HepG2 (cell line): Measurements from ENCODE around the gene PTPRQ. TPM values are rescaled to one million over a fixed set of nuclear protein-coding genes. Genes with fewer than 3 reads are reported as not detected.
A peak's percentile ranks its signal among the peaks of the same experiment; 100 is the strongest.

Source experiments
- ATAC-seq: fragments of 200-7000 bp; cut with Tn5 transposase; 3 replicates; pipeline ENCODE4 v1.9.1; 2020; ENCODE audit warnings: mild to moderate bottlenecking, moderate library complexity
- BruUV-seq: library from RNA; stranded (reverse); fragments of 400-500 nt; replicated peaks from 2 replicates; lab custom pipeline; 2021; lab: Mats Ljungman, UMichigan
- CTCF ChIA-PET: fragments of 300-600 bp; formaldehyde crosslinking; extraction: SDS; loops from one replicate; lab custom pipeline; 2021; ENCODE audit warnings: low total read pairs, inconsistent platforms, low intra/inter-chr PET ratio; lab: Yijun Ruan, JAX
- POLR2A ChIA-PET: fragments of 350-600 bp; sonication (Branson Sonifier 250); formaldehyde crosslinking; loops from one replicate; lab custom pipeline; 2020; ENCODE audit warnings: antibody characterized with exemption, inconsistent platforms; lab: Yijun Ruan, JAX
- DNase-seq: peaks from one replicate; pipeline ENCODE4 v3.0.0-alpha.2; 2015; ENCODE audit warnings: low spot score
- FAIRE-seq: peaks from 3 replicates; lab custom pipeline; 2011; peaks lifted over from hg19 to GRCh38; lab: Jason Lieb, UNC
- H2AFZ ChIP-seq: one replicate; pipeline ENCODE4 v1.6.1; 2011; ENCODE audit warnings: low read length, inconsistent platforms
- H3K27ac ChIP-seq: fragments of 300-600 bp; 3 replicates; pipeline ENCODE4 v1.8.0; 2011; ENCODE audit warnings: mixed run types, mild to moderate bottlenecking, mixed read lengths, low read length, inconsistent platforms; ENCODE audit not compliant: insufficient read depth; ENCODE audit errors: extremely low read length
- H3K27me3 ChIP-seq, 2 experiments: fragments of 200-600 bp in 1 of 2; 2 replicates in 1 of 2; 3 replicates in 1 of 2; pipeline versions ENCODE4 v1.6.0 to v1.8.0; 2011; ENCODE audit warnings: low read length in 2 of 2, mild to moderate bottlenecking in 2 of 2, moderate library complexity in 2 of 2, inconsistent platforms in 1 of 2; ENCODE audit not compliant: insufficient read depth in 2 of 2, control insufficient read depth in 1 of 2
- H3K36me3 ChIP-seq, 2 experiments: fragments of 200-600 bp in 1 of 2; replicated peaks in 1 of 2; 2 replicates in 1 of 2; 3 replicates in 1 of 2; pipeline versions ENCODE4 v1.5.1 to v1.8.0; 2011; ENCODE audit warnings: low read length in 2 of 2, inconsistent platforms in 1 of 2; ENCODE audit not compliant: insufficient read depth in 2 of 2, control insufficient read depth in 1 of 2
- H3K4me1 ChIP-seq: 2 replicates; pipeline ENCODE4 v1.5.1; 2012; ENCODE audit warnings: low read length, inconsistent platforms; ENCODE audit not compliant: insufficient read depth
- H3K4me2 ChIP-seq: 2 replicates; pipeline ENCODE4 v1.6.0; 2011; ENCODE audit warnings: low read depth, low read length, inconsistent platforms
- H3K4me3 ChIP-seq, 3 experiments: fragments of 200-600 bp in 1 of 3; sonication (generic), shearing (Covaris generic) in 1 of 3; replicated peaks in 1 of 3; 2 replicates each; pipeline ENCODE4 v1.5.1; 2011 to 2016; ENCODE audit warnings: low read length in 3 of 3, inconsistent platforms in 2 of 3, low read depth in 2 of 3, mild to moderate bottlenecking in 2 of 3, control low read depth in 1 of 3, mixed read lengths in 1 of 3; ENCODE audit not compliant: insufficient read depth in 1 of 3
- H3K79me2 ChIP-seq: one replicate; pipeline ENCODE4 v1.6.1; 2011; ENCODE audit warnings: low read length, inconsistent platforms; ENCODE audit not compliant: insufficient read depth
- H3K9ac ChIP-seq: 2 replicates; pipeline ENCODE4 v1.6.0; 2011; ENCODE audit warnings: mild to moderate bottlenecking, low read depth, low read length, inconsistent platforms; ENCODE audit not compliant: insufficient read depth
- H3K9me3 ChIP-seq: 2 replicates; pipeline ENCODE4 v1.5.1; 2012; ENCODE audit warnings: mild to moderate bottlenecking, low read length
- H4K20me1 ChIP-seq: 2 replicates; pipeline ENCODE4 v1.6.0; 2011; ENCODE audit warnings: inconsistent platforms, mild to moderate bottlenecking, low read length, moderate library complexity; ENCODE audit not compliant: insufficient read depth
- ATF7 ChIP-seq, 2 experiments: fragments of 450-650 bp in 1 of 2; sonication (generic) in 1 of 2; formaldehyde crosslinking in 1 of 2; IDR thresholded peaks; 2 replicates each; pipeline versions ENCODE4 v1.4.0 to v1.6.1; 2016 to 2020; ENCODE audit warnings: antibody characterized with exemption in 1 of 2, mild to moderate bottlenecking in 1 of 2, missing genetic modification reagents in 1 of 2
- CTCF ChIP-seq: sonication (generic); formaldehyde crosslinking; IDR thresholded peaks from 2 replicates; pipeline ENCODE4 v1.5.0; 2020; ENCODE audit warnings: mild to moderate bottlenecking, missing genetic modification reagents, moderate library complexity
- RAD21 ChIP-seq: fragments of 450-650 bp; formaldehyde crosslinking; IDR thresholded peaks from 2 replicates; pipeline ENCODE4 v1.5.0; 2020; ENCODE audit warnings: mild to moderate bottlenecking
- RBM22 ChIP-seq: fragments of 200-400 bp; formaldehyde crosslinking; optimal IDR thresholded peaks from 2 replicates; pipeline ENCODE3; 2017; ENCODE audit warnings: mild to moderate bottlenecking, low read length, moderate library complexity
- SMC3 ChIP-seq: IDR thresholded peaks from 2 replicates; pipeline ENCODE4 v1.6.1; 2011; ENCODE audit warnings: low read length, improper control_type of control experiment
- STAG1 ChIP-seq: sonication (generic); formaldehyde crosslinking; IDR thresholded peaks from 2 replicates; pipeline ENCODE4 v1.4.0; 2020; ENCODE audit warnings: missing genetic modification reagents
- TOE1 ChIP-seq: sonication (generic); formaldehyde crosslinking; IDR thresholded peaks from 2 replicates; pipeline ENCODE4 v1.4.0; 2020; ENCODE audit warnings: mild to moderate bottlenecking, missing genetic modification reagents
- ZHX1 ChIP-seq: sonication (generic); formaldehyde crosslinking; IDR thresholded peaks from 2 replicates; pipeline ENCODE4 v1.8.1; 2022; ENCODE audit warnings: low read depth, mild to moderate bottlenecking, missing genetic modification reagents
- ZMYM2 ChIP-seq: sonication (generic); formaldehyde crosslinking; IDR thresholded peaks from 2 replicates; pipeline ENCODE4 v1.8.0; 2022; ENCODE audit warnings: mild to moderate bottlenecking, missing genetic modification reagents
- ZNF124 ChIP-seq: sonication (generic); formaldehyde crosslinking; IDR thresholded peaks from 2 replicates; pipeline ENCODE4 v1.4.0; 2020; ENCODE audit warnings: missing genetic modification reagents
- WGBS: methylation state at CpG from one replicate; pipeline ENCODE4 v1.1.6; 2017; ENCODE audit warnings: low lambda C conversion rate; 5-methylcytosine and 5-hydroxymethylcytosine counted together
- in situ Hi-C: cut with HindIII; loops from 2 replicates; pipeline ENCODE4 v1.10.0; 2017; ENCODE audit warnings: low pct_unique_long_range_greater_than_20kb; ENCODE audit not compliant: extremely low pct_ligation_motif_present
- intact Hi-C: fragments of 100-400 bp; cut with micrococcal nuclease; formaldehyde crosslinking; loops from one replicate; pipeline ENCODE4 v1.10.0; 2022; ENCODE audit not compliant: unreplicated experiment
- polyA plus RNA-seq, 8 experiments: library from polyadenylated mRNA; depleted of rRNA in 3 of 8; stranded (reverse) in 7 of 8; unstranded in 1 of 8; fragments of >200 nt; fragmentation: Illumina TruSeq in 4 of 8; extraction: Trizol in 4 of 8; gene quantifications; 2 replicates each; pipeline versions ENCODE4 v1.2.1 to v1.2.3, GENCODE V29; 2011 to 2016; ENCODE audit warnings: low read depth in 4 of 8, missing spikeins in 1 of 8, mixed read lengths in 1 of 8; ENCODE audit not compliant: insufficient read depth in 1 of 8
- total RNA-seq, 5 experiments: library from RNA; depleted of rRNA; stranded (reverse); fragments of >200 nt; fragmentation: Illumina TruSeq; extraction: Trizol; gene quantifications; 2 replicates each; pipeline ENCODE4 v1.2.3, GENCODE V29; 2016; ENCODE audit warnings: low read depth in 1 of 5

Gene PTPRQ
- total and polyA plus RNA-seq, 2 of the 13 experiments (the other 11 are each of a cell fraction or from before 2014, with no cell fraction given), result not detected

- TF ChIP-seq ZHX1 (CRISPR knock-in tag) (no peak), ZNF124 (CRISPR knock-in tag) (no peak), TOE1 (CRISPR knock-in tag) (no peak), RBM22 (no peak), ATF7 (IDR thresholded peaks at IDR 0.05) (no peak), ATF7 (CRISPR knock-in tag; IDR thresholded peaks at IDR 0.05) (no peak)
Measured at GRCh38 chr12:80411787-80412186, 32.2 kb upstream of the PTPRQ start (continued).

GRCh38 chr12:80412343-80412953 is 31.6 kb upstream of the PTPRQ start:
- TF ChIP-seq STAG1 (CRISPR knock-in tag) (peak; percentile 71), ZMYM2 (no peak), SMC3 (peak; percentile 35), RAD21 (0 out of 2 replicates have a peak, but pooled peaks have one; percentile 19), CTCF (CRISPR knock-in tag) (peak; percentile 64)
- no peak overlapping the region for H3K9ac ChIP-seq
- H2AFZ ChIP-seq, result no peak overlapping the region
- H3K4me1 ChIP-seq, result no peaks in the 10 kb centered on the region
- no TSS peak for BruUV-seq
- in situ Hi-C loops, result no loop called here
- H4K20me1 ChIP-seq, result no peaks in the 10 kb centered on the region
- H3K9me3 ChIP-seq, result no peaks in the 10 kb centered on the region
- H3K4me2 ChIP-seq, result no peak overlapping the region
- ATAC-seq (peak; percentile 71; the same call in 2 of the 3 replicates), FAIRE-seq (peak; percentile 55), DNase-seq (peak; percentile 40)
- no peaks in the 10 kb centered on the region for H3K36me3 ChIP-seq
- ChIA-PET CTCF (interaction anchor here (0.8 to 2.1 kb wide), 4 partner anchors 186 to 1215 kb away, joined by 3 to 12 read pairs (median 6); no protein-coding TSS in a partner anchor), POLR2A (no interaction called here)
- H3K27ac ChIP-seq, result no peak overlapping the region
- intact Hi-C loops, result loop anchor here (1.0 kb wide), 2 partner anchors 186 to 352 kb away; no protein-coding TSS in a partner anchor
- H3K27me3 ChIP-seq, result no peaks in the 10 kb centered on the region
- WGBS, result under 1% methylated on average over 3 of the region's 3 CpGs
- H3K79me2 ChIP-seq, result no peaks in the 10 kb centered on the region
- no peak overlapping the region for H3K4me3 ChIP-seq
